Vagina (tissue), 2 donors: ENCODE results near the gene SSBP2.

Experiments used
- CTCF ChIP-seq, 3 experiments: fragments of 450-650 bp in 2 of 3; fragments of 200-600 bp in 1 of 3; sonication (generic) in 1 of 3; IDR thresholded peaks; one replicate each; pipeline ENCODE4 v1.5.1; 2017 to 2019; ENCODE audit warnings: antibody characterized with exemption in 3 of 3, mild to moderate bottlenecking in 2 of 3, moderate library complexity in 2 of 3
- POLR2A ChIP-seq, 2 donors: fragments of 450-650 bp; IDR thresholded peaks; one replicate each; pipeline ENCODE4 v1.6.1; 2017; ENCODE audit warnings: antibody characterized with exemption in 2 of 2, mild to moderate bottlenecking in 2 of 2, moderate library complexity in 2 of 2
- POLR2AphosphoS5 ChIP-seq, 2 donors: sonication (generic); formaldehyde crosslinking; IDR thresholded peaks; one replicate each; pipeline ENCODE4 v1.9.0; 2017; ENCODE audit warnings: antibody characterized with exemption in 2 of 2, mild to moderate bottlenecking in 2 of 2, low read depth in 1 of 2; ENCODE audit not compliant: insufficient read depth in 1 of 2

GRCh38 chr5:81601919-81602318 lies 149.0 kb downstream of the SSBP2 start:
- no peak for TF ChIP-seq CTCF (IDR thresholded peaks at IDR 0.05)
- no peak for TF ChIP-seq POLR2A (IDR thresholded peaks at IDR 0.05)
- no peak for TF ChIP-seq POLR2AphosphoS5 (IDR thresholded peaks at IDR 0.05; ENCODE audit: insufficient read depth in 1 of 2, low read depth in 1 of 2)
